ENCODE measurements around the gene SORBS1. TPM values are rescaled to one million over a fixed set of nuclear protein-coding genes. Genes with fewer than 3 reads are reported as not detected.

Gene SORBS1
- total RNA-seq, 2 donors from 2014 or later: 465 to 617 TPM

GRCh38 chr10:95330966-95331453 is 230.2 kb downstream of the SORBS1 start:
- DNase-seq (no peak), ATAC-seq (no peak)
- intact Hi-C loops (cut with DNase I): no loop called here

- DNase-seq (no peak), ATAC-seq (no peak)
- intact Hi-C loops (cut with DNase I): no loop called here
Measured at GRCh38 chr10:95329296-95329695, 231.9 kb downstream of the SORBS1 start.

DNA sequence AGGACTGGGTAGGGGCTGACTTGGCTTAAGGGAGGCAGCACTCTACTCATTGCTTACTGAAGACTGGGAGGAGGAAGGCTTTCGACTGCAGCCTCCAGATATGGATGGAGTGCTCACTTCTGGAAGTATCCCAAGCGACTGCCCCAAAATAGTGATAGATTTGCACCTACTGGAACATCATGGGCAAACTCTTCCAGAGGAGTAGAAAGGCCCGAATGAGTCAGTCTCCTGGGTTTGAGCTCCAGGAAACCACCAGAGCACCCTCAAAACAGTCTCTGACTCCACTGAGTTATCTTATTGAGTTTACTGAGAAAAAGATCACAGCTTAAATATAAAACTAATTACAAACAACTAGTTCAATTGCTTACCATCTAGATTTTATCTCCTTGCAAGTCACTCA is 233.2 kb downstream of the SORBS1 start:
- DNase-seq (no peak), ATAC-seq (no peak)
- intact Hi-C loops (cut with DNase I): no loop called here

GRCh38 chr10:95327367-95327766 is 233.8 kb downstream of the SORBS1 start:
- ATAC-seq: peak; percentile 40 to 42
- DNase-seq: peak; percentile 60
- intact Hi-C loops (cut with DNase I): no loop called here

GRCh38 chr10:95326396-95326795 is 234.8 kb downstream of the SORBS1 start:
- intact Hi-C loops (cut with DNase I): no loop called here
- DNase-seq (no peak), ATAC-seq (no peak)

DNA sequence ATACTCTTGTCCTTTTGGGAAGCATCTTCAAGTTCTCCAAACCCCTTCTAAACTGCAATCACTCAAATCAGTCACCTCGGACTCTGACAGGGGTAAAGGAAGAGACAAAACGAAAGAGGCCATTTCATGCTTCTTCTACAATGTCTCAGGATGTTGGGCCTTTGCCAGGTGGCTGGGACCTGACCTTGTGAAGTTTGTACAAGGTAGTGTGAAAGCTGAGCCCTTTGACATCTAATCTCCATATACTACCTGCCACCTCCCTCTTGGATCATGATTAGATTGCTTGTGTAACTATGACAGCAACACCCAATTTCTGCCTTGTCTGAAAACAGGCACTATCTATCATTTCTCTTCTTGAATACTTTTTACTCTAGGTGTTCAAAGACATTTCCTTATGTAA is 235.3 kb downstream of the SORBS1 start:
- intact Hi-C loops (cut with DNase I): no loop called here
- ATAC-seq: no peak
- DNase-seq: no peak

DNA sequence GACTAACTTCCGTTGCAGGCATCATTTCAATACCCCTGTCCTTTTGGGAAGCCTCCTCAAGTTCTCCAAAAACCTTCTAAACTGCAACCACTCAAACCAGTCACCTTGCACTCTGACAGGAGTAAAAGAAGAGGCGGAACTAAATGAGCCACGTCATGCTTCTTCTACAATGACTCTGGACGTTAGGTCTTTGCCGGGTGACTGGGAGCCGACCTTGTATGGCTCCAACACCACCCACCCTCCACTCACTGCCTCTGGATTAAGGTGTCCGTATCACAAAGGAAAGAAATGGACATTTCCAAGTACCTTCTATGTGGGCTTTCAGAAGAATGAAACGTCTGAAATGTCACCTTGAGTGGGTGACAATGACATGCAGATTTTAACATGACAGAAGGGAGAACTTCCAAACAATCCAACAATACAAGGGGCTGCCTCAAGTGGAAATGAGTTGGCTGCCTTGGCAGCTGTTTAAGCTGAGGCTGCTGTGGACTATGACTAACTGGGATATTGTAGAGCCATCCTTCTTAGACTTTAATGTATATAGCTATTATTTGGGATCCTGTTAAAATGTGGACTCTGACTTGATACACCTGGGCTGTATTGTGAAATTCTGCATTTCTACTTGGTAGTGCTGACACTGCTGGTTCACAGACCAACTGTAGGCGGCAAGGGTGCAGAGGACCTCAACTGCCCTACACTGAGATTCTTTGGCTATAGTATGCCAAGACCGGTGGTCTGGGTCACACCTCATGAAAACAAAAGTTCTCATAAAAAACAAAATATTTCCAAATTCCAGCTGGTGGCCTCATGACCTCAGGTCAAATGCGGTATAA is 236.5 kb downstream of the SORBS1 start:
- peak in 1 of 2 donors; percentile 62 for ATAC-seq
- intact Hi-C loops (cut with DNase I): no loop called here
- DNase-seq: no peak

DNA sequence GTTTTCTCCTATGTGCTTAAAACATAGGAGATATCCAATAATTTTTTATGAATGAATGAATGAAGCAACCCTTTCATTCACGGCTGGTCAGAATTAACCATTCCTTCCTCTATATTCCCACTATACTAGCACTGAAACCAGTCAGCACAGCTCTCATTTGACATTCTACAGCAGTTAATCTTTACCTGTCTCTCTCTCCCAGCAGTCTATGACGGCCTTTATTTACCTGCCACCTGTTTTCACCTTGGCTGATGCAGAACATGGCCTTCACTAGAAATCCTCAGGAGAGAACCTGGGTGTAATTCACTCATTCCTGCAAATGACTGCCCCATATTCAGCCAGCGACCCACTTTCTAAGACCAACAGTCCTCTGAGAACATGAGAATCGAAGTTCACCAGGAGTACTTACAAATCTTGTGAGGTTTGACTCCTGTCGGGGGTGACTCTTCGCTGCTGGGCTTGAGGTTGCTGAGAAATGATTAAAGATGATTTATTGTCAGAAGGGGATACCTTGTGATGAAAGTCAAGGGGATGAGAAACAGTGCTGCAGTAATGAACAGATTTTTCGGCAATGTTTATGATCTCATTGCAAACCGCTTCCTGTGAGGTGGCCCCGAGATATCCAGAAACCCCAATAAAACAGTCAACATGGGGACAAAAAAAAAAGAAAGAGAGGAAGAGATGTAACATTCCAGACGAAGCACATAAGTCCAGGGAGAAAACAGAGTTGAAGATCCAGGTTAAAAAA is 239.4 kb downstream of the SORBS1 start:
- no peak for ATAC-seq
- DNase-seq: no peak
- intact Hi-C loops (cut with DNase I): no loop called here

GRCh38 chr10:95319239-95319638 is 241.9 kb downstream of the SORBS1 start:
- DNase-seq: no peak
- ATAC-seq: no peak
- intact Hi-C loops (cut with DNase I): no loop called here

DNA sequence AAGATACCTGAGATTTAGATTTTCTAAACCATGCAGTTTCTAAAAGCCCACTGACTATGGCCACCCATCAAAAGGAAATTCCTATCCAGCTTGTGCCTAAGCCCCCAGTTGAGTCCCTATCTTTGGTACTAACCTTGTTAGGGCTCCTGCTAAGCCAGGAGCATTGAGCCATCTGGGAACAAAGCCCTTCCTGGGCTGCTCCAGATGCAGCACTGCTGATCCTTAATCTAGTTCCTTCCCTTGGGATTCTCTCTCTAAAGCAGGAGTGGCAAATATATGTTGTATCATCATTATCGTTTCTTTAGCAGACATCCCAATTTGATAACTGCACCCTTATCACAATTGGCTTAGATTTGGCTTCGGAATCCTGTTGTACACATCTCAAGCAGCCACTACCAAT is 245.7 kb downstream of the SORBS1 start:
- no peak for DNase-seq
- intact Hi-C loops (cut with DNase I): no loop called here
- no peak for ATAC-seq

GRCh38 chr10:95314192-95314918 is 246.8 kb downstream of the SORBS1 start:
- intact Hi-C loops (cut with DNase I): no loop called here
- no peak for ATAC-seq
- DNase-seq: no peak

GRCh38 chr10:95312986-95313495 is 248.1 kb downstream of the SORBS1 start:
- DNase-seq: no peak
- intact Hi-C loops (cut with DNase I): no loop called here
- ATAC-seq: no peak

DNA sequence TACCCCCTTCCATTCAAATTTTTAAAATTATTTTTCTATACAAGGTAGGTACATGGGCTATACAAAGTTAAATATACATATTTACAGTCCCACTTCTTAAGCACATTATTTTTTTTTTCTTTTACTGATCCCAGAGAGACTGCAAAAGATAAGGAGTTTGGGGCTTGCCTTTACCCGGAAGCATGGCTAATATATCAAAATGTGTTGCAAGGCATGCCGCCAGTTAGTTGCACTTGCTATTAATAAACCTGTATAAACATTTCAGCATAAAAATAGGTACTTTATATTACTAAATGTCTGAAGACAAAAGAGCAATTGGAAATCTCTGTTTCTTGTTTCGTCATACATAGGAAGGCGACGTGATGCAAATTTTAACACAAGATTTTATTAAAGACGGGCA is 248.9 kb downstream of the SORBS1 start:
- intact Hi-C loops (cut with DNase I): no loop called here
- ATAC-seq (no peak), DNase-seq (no peak)

DNA sequence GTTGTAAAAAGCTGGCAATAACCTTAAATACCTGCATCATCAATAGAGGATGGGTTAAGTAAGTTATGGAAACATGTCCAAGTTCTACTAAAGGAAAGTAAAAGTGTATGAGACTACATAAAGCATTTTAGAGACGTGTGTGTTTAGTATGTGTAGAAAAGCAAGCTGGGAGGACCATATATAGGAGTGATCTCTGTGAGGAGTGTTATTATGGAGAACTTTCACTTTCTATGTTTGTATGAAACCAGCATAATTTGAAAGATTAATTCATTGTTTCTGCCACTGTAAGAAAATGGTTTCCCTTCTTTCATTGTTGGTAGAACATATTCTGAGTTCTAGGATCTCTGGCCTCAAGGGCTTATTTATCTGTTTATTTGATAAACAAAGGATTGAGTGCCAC is 251.2 kb downstream of the SORBS1 start:
- no peak for ATAC-seq
- DNase-seq: no peak
- intact Hi-C loops (cut with DNase I): no loop called here

GRCh38 chr10:95308389-95309302 is 252.5 kb downstream of the SORBS1 start:
- intact Hi-C loops (cut with DNase I): no loop called here
- DNase-seq (peak; percentile 92), ATAC-seq (peak; percentile 62 to 92)

DNA sequence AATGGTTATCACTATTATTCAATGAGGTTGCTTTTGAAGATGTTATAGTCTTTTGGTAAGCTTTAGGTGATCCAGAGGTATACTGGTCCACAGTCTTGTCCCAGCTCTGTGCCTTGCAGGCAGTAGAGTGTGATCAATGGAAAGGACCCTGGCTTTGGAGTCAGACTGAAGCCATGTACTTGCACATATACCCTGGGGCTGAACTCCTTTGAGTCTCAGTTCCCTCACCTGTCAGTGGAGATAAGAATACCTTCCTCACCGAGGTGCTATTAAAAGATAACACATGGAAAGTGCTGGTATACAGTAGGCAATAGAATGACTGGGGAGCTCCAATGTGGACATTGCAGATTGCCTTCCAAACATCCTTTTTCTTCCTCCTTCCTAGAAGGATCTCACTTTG is 254.3 kb downstream of the SORBS1 start:
- DNase-seq (no peak), ATAC-seq (no peak)
- intact Hi-C loops (cut with DNase I): no loop called here

- intact Hi-C loops (cut with DNase I): no loop called here
- ATAC-seq (no peak), DNase-seq (no peak)
Measured at GRCh38 chr10:95306318-95306650, 254.9 kb downstream of the SORBS1 start.

GRCh38 chr10:95305606-95306317 is 255.4 kb downstream of the SORBS1 start:
- intact Hi-C loops (cut with DNase I): no loop called here
- DNase-seq (no peak), ATAC-seq (peak in 1 of 2 donors; percentile 6)

Measured in left cardiac atrium (tissue), 4 donors.